K562 (cell line): ENCODE results near the gene SOCS3. TPM values are rescaled to one million over a fixed set of nuclear protein-coding genes. Genes with fewer than 3 reads are reported as not detected.

Source experiments
- ATAC-seq: fragments of 200-7000 bp; cut with Tn5 transposase; 3 replicates; pipeline ENCODE4 v1.9.1; 2020; ENCODE audit warnings: moderate library complexity
- BruUV-seq: library from RNA; stranded (reverse); fragments of 400-500 nt; replicated peaks from 2 replicates; lab custom pipeline; 2021; lab: Mats Ljungman, UMichigan
- CTCF ChIA-PET: fragments of 300-600 bp; formaldehyde crosslinking; extraction: SDS; loops from one replicate; lab custom pipeline; 2021; ENCODE audit warnings: low intra/inter-chr PET ratio; lab: Yijun Ruan, JAX
- POLR2A ChIA-PET: fragments of 300-600, 350-650 bp; sonication (Branson Sonifier 250); formaldehyde crosslinking; extraction: SDS; loops from one replicate; lab custom pipeline; 2021; ENCODE audit warnings: antibody characterized with exemption, inconsistent platforms; lab: Yijun Ruan, JAX
- DNase-seq, 4 experiments: peaks; one replicate each; pipeline versions ENCODE4 v3.0.0 to v3.0.0-alpha.2; 2011 to 2018; ENCODE audit warnings: low spot score in 3 of 4, mixed read lengths in 3 of 4; ENCODE audit errors: extremely low read depth in 1 of 4
- FAIRE-seq: peaks from 2 replicates; lab custom pipeline; 2011; peaks lifted over from hg19 to GRCh38; lab: Jason Lieb, UNC
- H2AFZ ChIP-seq: 2 replicates; pipeline ENCODE4 v1.6.0; 2011; ENCODE audit warnings: low read depth, low read length, control low read depth, inconsistent platforms
- H3K27ac ChIP-seq: fragments of 200-600 bp; 3 replicates; pipeline ENCODE4 v1.8.0; 2011; ENCODE audit warnings: low read depth, mild to moderate bottlenecking, control low read depth, inconsistent platforms, low read length, moderate library complexity, mixed read lengths; ENCODE audit errors: extremely low read depth
- H3K27me3 ChIP-seq, 2 experiments: fragments of 300-600 bp in 1 of 2; 2 replicates in 1 of 2; 3 replicates in 1 of 2; pipeline versions ENCODE4 v1.6.0 to v1.8.0; 2011; ENCODE audit warnings: inconsistent platforms in 2 of 2, low read length in 2 of 2, mild to moderate bottlenecking in 1 of 2, mixed read lengths in 1 of 2, moderate library complexity in 1 of 2; ENCODE audit not compliant: control insufficient read depth in 2 of 2, insufficient read depth in 2 of 2
- H3K36me3 ChIP-seq: fragments of 300-600 bp; 3 replicates; pipeline ENCODE4 v1.8.0; 2011; ENCODE audit warnings: mild to moderate bottlenecking, low read length, inconsistent platforms; ENCODE audit not compliant: control insufficient read depth, insufficient read depth
- H3K4me1 ChIP-seq, 2 experiments: fragments of 200-600 bp in 1 of 2; replicated peaks in 1 of 2; 2 replicates in 1 of 2; 3 replicates in 1 of 2; pipeline versions ENCODE4 v1.5.1 to v1.8.0; 2011; ENCODE audit warnings: inconsistent platforms in 2 of 2, low read length in 2 of 2, mild to moderate bottlenecking in 1 of 2, mixed read lengths in 1 of 2, moderate library complexity in 1 of 2; ENCODE audit not compliant: control insufficient read depth in 2 of 2, insufficient read depth in 2 of 2
- H3K4me2 ChIP-seq: 2 replicates; pipeline ENCODE4 v1.6.1; 2011; ENCODE audit warnings: low read length, control low read depth, inconsistent platforms, mixed read lengths; ENCODE audit not compliant: insufficient read depth
- H3K4me3 ChIP-seq: fragments of 200-600 bp; sonication (generic), shearing (Covaris generic); 2 replicates; pipeline ENCODE4 v1.5.1; 2016; ENCODE audit warnings: control low read depth, inconsistent platforms
- H3K79me2 ChIP-seq: fragments of 200-600 bp; 3 replicates; pipeline ENCODE4 v1.8.0; 2011; ENCODE audit warnings: low read length, inconsistent platforms; ENCODE audit not compliant: control insufficient read depth, insufficient read depth
- H3K9ac ChIP-seq, 2 experiments: 2 replicates each; pipeline versions ENCODE4 v1.6.0 to v1.6.1; 2011; ENCODE audit warnings: low read depth in 2 of 2, low read length in 2 of 2, control low read depth in 1 of 2, inconsistent platforms in 1 of 2, mild to moderate bottlenecking in 1 of 2, mixed read lengths in 1 of 2; ENCODE audit not compliant: insufficient read depth in 1 of 2
- H3K9me1 ChIP-seq: one replicate; pipeline ENCODE4 v1.6.0; 2011; ENCODE audit warnings: inconsistent platforms, mild to moderate bottlenecking, low read length, moderate library complexity; ENCODE audit not compliant: control insufficient read depth, insufficient read depth
- H3K9me3 ChIP-seq: replicated peaks from 2 replicates; pipeline ENCODE4 v1.5.1; 2011; ENCODE audit warnings: low read depth, low read length, inconsistent platforms; ENCODE audit not compliant: control insufficient read depth, insufficient read depth
- H4K20me1 ChIP-seq: replicated peaks from 2 replicates; pipeline ENCODE4 v1.6.1; 2011; ENCODE audit warnings: low read length, inconsistent platforms, mixed read lengths; ENCODE audit not compliant: control insufficient read depth, insufficient read depth
- BRF1 ChIP-seq: IDR thresholded peaks from 3 replicates; pipeline ENCODE4 v1.6.1; 2011; ENCODE audit warnings: borderline replicate concordance, mild to moderate bottlenecking; ENCODE audit not compliant: insufficient read length; ENCODE audit errors: extremely low read depth
- CBFB ChIP-seq: sonication (generic); formaldehyde crosslinking; IDR thresholded peaks from 2 replicates; pipeline ENCODE4 v1.4.0; 2020; ENCODE audit warnings: mild to moderate bottlenecking, missing genetic modification reagents
- EP300 ChIP-seq: IDR thresholded peaks from 2 replicates; pipeline ENCODE4 v1.6.1; 2012; ENCODE audit warnings: low read length, improper control_type of control experiment
- MEIS2 ChIP-seq: fragments of 450-650 bp; IDR thresholded peaks from 2 replicates; pipeline ENCODE4 v1.6.1; 2014; ENCODE audit warnings: mild to moderate bottlenecking; ENCODE audit not compliant: partially characterized antibody
- NR2C1 ChIP-seq, 2 experiments: fragments of 450-650 bp; IDR thresholded peaks; 2 replicates each; pipeline ENCODE4 v1.6.1; 2017; ENCODE audit warnings: mild to moderate bottlenecking in 2 of 2, antibody characterized with exemption in 1 of 2, inconsistent platforms in 1 of 2, missing compliant biosample characterization in 1 of 2, missing genetic modification characterization in 1 of 2
- TGIF2 ChIP-seq: sonication (generic); formaldehyde crosslinking; IDR thresholded peaks from 2 replicates; pipeline ENCODE4 v1.8.1; 2022; ENCODE audit warnings: mild to moderate bottlenecking, missing genetic modification reagents, moderate library complexity
- ZKSCAN1 ChIP-seq: fragments of 150-350 bp; IDR thresholded peaks from 2 replicates; pipeline ENCODE4 v1.6.1; 2016; ENCODE audit warnings: low read depth, low read length
- WGBS: fragments of 100-300 bp; shearing (Covaris generic); methylation state at CpG from one replicate; pipeline ENCODE4 v1.1.6; 2016; ENCODE audit warnings: low coverage, mixed read lengths; ENCODE audit not compliant: insufficient coverage; ENCODE audit errors: missing lambda C conversion rate; 5-methylcytosine and 5-hydroxymethylcytosine counted together
- in situ Hi-C: fragments of 300-500 bp; cut with MboI; formaldehyde crosslinking; loops from 4 replicates; pipeline ENCODE4 v1.15.0; 2018; ENCODE audit warnings: inconsistent platforms, mixed read lengths
- intact Hi-C: fragments of 100-400 bp; cut with micrococcal nuclease; formaldehyde crosslinking; loops from 2 replicates; pipeline ENCODE4 v1.14.2; 2022
- polyA plus RNA-seq, 8 experiments: library from polyadenylated mRNA; depleted of rRNA in 4 of 8; stranded (reverse) in 5 of 8; unstranded in 3 of 8; fragments of >200 nt; fragmentation: Nextera tagmentation in 2 of 8; fragmentation: Illumina TruSeq in 1 of 8; extraction: Ambion mirVana in 2 of 8; extraction: Trizol in 1 of 8; gene quantifications; 2 replicates each; pipeline versions ENCODE4 v1.2.1 to v1.2.3, GENCODE V29; 2011 to 2014; ENCODE audit warnings: inconsistent platforms in 1 of 8, missing spikeins in 1 of 8
- total RNA-seq, 7 experiments: library from RNA; depleted of rRNA in 6 of 7; stranded (reverse); fragments of >200 nt in 6 of 7; fragmentation: Illumina TruSeq in 2 of 7; extraction: Trizol in 2 of 7; gene quantifications; 2 replicates each; pipeline versions ENCODE4 v1.2.1 to v1.2.3, GENCODE V29; 2011 to 2021; ENCODE audit warnings: low replicate concordance in 1 of 7
- TF ChIP-seq, protein P1 (sequence below): fragments of 150-350 bp; IDR thresholded peaks from 2 replicates; pipeline ENCODE4 v1.6.1; 2014; ENCODE audit warnings: low read depth, mild to moderate bottlenecking, low read length, borderline replicate concordance
- TF ChIP-seq, protein P2 (sequence below): fragments of 450-650 bp; formaldehyde crosslinking; IDR thresholded peaks from 2 replicates; pipeline ENCODE4 v1.4.0; 2020; ENCODE audit warnings: mild to moderate bottlenecking, moderate library complexity
- TF ChIP-seq, protein P3 (sequence below): sonication (generic); IDR thresholded peaks from 2 replicates; pipeline ENCODE4 v1.6.1; 2016

Gene SOCS3
- total and polyA plus RNA-seq, 9 of the 15 experiments (the other 6 are each of a cell fraction or from before 2014, with no cell fraction given): 0.56 to 38.9 (median 13.7) TPM

DNA sequence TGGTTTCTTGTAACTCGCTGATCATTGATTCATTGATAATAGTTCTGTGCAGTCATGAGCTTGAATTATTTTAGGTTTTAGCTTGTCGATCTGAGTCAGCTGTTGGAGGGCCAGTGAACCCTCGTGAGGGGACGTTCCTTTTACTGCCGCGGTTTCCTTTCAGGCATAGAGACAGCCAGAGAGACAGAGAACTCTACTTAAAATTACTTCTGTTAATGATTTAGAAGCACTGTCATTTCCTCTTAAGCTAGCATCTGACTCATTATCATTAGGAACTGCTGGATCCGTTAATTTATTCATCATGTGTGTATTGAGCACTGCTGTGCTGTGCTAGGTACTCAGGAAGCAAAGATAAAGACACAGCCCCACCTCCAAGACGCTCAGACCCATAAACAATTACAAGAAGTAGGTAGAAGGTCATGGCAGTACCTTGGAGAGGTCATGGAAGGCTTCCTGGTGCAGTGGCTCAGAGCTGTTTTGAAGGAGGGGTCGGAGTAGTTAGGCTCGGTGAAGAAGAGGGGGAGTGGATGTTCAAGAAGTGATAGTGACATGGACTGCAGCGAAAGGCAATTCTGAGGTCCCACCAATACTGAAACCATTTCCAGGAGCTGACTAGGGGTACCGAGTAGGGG is 21.8 kb upstream of the SOCS3 start (continued):
- TF ChIP-seq, protein P1, sequence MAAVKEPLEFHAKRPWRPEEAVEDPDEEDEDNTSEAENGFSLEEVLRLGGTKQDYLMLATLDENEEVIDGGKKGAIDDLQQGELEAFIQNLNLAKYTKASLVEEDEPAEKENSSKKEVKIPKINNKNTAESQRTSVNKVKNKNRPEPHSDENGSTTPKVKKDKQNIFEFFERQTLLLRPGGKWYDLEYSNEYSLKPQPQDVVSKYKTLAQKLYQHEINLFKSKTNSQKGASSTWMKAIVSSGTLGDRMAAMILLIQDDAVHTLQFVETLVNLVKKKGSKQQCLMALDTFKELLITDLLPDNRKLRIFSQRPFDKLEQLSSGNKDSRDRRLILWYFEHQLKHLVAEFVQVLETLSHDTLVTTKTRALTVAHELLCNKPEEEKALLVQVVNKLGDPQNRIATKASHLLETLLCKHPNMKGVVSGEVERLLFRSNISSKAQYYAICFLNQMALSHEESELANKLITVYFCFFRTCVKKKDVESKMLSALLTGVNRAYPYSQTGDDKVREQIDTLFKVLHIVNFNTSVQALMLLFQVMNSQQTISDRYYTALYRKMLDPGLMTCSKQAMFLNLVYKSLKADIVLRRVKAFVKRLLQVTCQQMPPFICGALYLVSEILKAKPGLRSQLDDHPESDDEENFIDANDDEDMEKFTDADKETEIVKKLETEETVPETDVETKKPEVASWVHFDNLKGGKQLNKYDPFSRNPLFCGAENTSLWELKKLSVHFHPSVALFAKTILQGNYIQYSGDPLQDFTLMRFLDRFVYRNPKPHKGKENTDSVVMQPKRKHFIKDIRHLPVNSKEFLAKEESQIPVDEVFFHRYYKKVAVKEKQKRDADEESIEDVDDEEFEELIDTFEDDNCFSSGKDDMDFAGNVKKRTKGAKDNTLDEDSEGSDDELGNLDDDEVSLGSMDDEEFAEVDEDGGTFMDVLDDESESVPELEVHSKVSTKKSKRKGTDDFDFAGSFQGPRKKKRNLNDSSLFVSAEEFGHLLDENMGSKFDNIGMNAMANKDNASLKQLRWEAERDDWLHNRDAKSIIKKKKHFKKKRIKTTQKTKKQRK: no peak
- TF ChIP-seq BRF1 (no peak), EP300 (peak; percentile 47; the same call in 1 of the 2 replicates), MEIS2 (peak; percentile 64), NR2C1 (IDR thresholded peaks at IDR 0.05) (peak; percentile 35; the same call in 1 of the 2 replicates), NR2C1 (tag; IDR thresholded peaks at IDR 0.05) (no peak)

DNA sequence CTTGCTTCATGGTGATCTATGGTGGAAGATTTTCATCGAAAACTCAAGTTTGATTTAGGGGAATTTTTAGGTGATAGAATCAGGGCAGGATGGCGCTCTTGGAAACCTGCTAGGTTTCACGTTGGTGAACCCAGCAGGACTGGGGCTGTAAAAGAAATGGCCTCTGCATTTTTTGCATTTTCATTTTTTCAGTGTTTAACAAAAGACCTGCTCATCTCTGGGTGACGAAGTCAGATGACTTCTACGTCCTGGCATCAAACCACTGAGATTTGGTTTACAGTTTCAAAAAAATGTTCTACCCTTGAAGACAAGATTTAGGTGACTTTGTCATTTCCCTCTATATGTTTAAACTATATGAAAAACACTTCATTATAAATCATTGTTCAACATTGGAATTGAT is 20.5 kb upstream of the SOCS3 start:
- ChIA-PET CTCF (interaction anchor here (0.6 kb wide), 1 partner anchor 12 kb away, joined by 3 read pairs; no protein-coding TSS in a partner anchor), POLR2A (interaction anchor here (0.6 kb wide), 1 partner anchor 35 kb away, joined by 3 read pairs; no protein-coding TSS in a partner anchor)
- Histone ChIP-seq H3K4me3 (no peak overlapping the region), H3K27me3 (no peaks in the 10 kb centered on the region), H3K9me3 (no peaks in the 10 kb centered on the region), H3K36me3 (peaks cover 31% of the 10 kb centered on the region; the same call in 2 of the 3 replicates), H2AFZ (no peak overlapping the region), H3K4me1 (peaks cover 26 to 38% of the 10 kb centered on the region in 2 experiments), H3K9ac (no peak overlapping the region), H4K20me1 (peaks cover 24% of the 10 kb centered on the region), H3K27ac (no peak overlapping the region), H3K79me2 (peaks cover 68% of the 10 kb centered on the region), H3K4me2 (no peak overlapping the region), H3K9me1 (peaks cover 4% of the 10 kb centered on the region)
- BruUV-seq: TSS peak; percentile 28
- TF ChIP-seq ZKSCAN1: no peak
- TF ChIP-seq CBFB (CRISPR knock-in tag): no peak
- TF ChIP-seq, protein P2, sequence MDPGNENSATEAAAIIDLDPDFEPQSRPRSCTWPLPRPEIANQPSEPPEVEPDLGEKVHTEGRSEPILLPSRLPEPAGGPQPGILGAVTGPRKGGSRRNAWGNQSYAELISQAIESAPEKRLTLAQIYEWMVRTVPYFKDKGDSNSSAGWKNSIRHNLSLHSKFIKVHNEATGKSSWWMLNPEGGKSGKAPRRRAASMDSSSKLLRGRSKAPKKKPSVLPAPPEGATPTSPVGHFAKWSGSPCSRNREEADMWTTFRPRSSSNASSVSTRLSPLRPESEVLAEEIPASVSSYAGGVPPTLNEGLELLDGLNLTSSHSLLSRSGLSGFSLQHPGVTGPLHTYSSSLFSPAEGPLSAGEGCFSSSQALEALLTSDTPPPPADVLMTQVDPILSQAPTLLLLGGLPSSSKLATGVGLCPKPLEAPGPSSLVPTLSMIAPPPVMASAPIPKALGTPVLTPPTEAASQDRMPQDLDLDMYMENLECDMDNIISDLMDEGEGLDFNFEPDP (CRISPR knock-in tag): no peak
- TF ChIP-seq, protein P3, sequence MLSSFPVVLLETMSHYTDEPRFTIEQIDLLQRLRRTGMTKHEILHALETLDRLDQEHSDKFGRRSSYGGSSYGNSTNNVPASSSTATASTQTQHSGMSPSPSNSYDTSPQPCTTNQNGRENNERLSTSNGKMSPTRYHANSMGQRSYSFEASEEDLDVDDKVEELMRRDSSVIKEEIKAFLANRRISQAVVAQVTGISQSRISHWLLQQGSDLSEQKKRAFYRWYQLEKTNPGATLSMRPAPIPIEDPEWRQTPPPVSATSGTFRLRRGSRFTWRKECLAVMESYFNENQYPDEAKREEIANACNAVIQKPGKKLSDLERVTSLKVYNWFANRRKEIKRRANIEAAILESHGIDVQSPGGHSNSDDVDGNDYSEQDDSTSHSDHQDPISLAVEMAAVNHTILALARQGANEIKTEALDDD: no peak
- TF ChIP-seq TGIF2 (CRISPR knock-in tag): no peak
- in situ Hi-C loops: no loop called here
- no peak for DNase-seq
- no peak for FAIRE-seq
- intact Hi-C loops: no loop called here
- WGBS: 82% methylated on average over 5 of the region's 5 CpGs
- no peak for ATAC-seq
